ENCODE data around the gene GPA33. TPM values are rescaled to one million over a fixed set of nuclear protein-coding genes. Genes with fewer than 3 reads are reported as not detected.

The GPA33 gene
- total RNA-seq, 1 donor from 2014 or later = 1.2 TPM

GRCh38 chr1:167082511-167083027, 7.6 kb downstream of the GPA33 start:
- Mint-ChIP-seq H3K36me3 (no peaks in the 10 kb centered on the region), H3K9me3 (no peaks in the 10 kb centered on the region), H3K4me1 (no peaks in the 10 kb centered on the region), H3K27me3 (ENCODE audit: low read depth) (peaks cover 11% of the 10 kb centered on the region), H3K4me3 (no peak overlapping the region), H3K27ac (no peak overlapping the region)
- no peak for DNase-seq (ENCODE audit: low spot score in 2 of 2, unreplicated experiment in 2 of 2)
- TF ChIP-seq CTCF (IDR thresholded peaks at IDR 0.05; ENCODE audit: unreplicated experiment) = no peak

- no peak overlapping the region for H3K27ac Mint-ChIP-seq
- no peaks in the 10 kb centered on the region for H3K9me3 Mint-ChIP-seq
- TF ChIP-seq CTCF (IDR thresholded peaks at IDR 0.05; ENCODE audit: unreplicated experiment) = no peak
- no peaks in the 10 kb centered on the region for H3K4me1 Mint-ChIP-seq
- no peak overlapping the region for H3K4me3 Mint-ChIP-seq
- no peaks in the 10 kb centered on the region for H3K36me3 Mint-ChIP-seq
- H3K27me3 Mint-ChIP-seq (ENCODE audit: low read depth) = peaks cover 11% of the 10 kb centered on the region
- no peak for DNase-seq (ENCODE audit: low spot score in 2 of 2, unreplicated experiment in 2 of 2)
Observed at GRCh38 chr1:167081594-167082156, 8.5 kb downstream of the GPA33 start.

- no peaks in the 10 kb centered on the region for H3K9me3 Mint-ChIP-seq
- no peak overlapping the region for H3K27ac Mint-ChIP-seq
- H3K4me3 Mint-ChIP-seq = no peak overlapping the region
- DNase-seq (ENCODE audit: low spot score in 2 of 2, unreplicated experiment in 2 of 2) = no peak
- peaks cover 11% of the 10 kb centered on the region for H3K27me3 Mint-ChIP-seq (ENCODE audit: low read depth)
- no peaks in the 10 kb centered on the region for H3K4me1 Mint-ChIP-seq
- no peaks in the 10 kb centered on the region for H3K36me3 Mint-ChIP-seq
- TF ChIP-seq CTCF (IDR thresholded peaks at IDR 0.05; ENCODE audit: unreplicated experiment) = no peak
Observed at GRCh38 chr1:167077868-167078210, 12.3 kb downstream of the GPA33 start.

GRCh38 chr1:167077128-167077867, 12.9 kb downstream of the GPA33 start:
- Mint-ChIP-seq H3K4me3 (no peak overlapping the region), H3K27me3 (ENCODE audit: low read depth) (peaks cover 11% of the 10 kb centered on the region), H3K4me1 (no peaks in the 10 kb centered on the region), H3K27ac (no peak overlapping the region), H3K9me3 (no peaks in the 10 kb centered on the region), H3K36me3 (no peaks in the 10 kb centered on the region)
- TF ChIP-seq CTCF (IDR thresholded peaks at IDR 0.05; ENCODE audit: unreplicated experiment) = no peak
- DNase-seq (ENCODE audit: low spot score in 2 of 2, unreplicated experiment in 2 of 2) = no peak

- Mint-ChIP-seq H3K36me3 (no peaks in the 10 kb centered on the region), H3K4me1 (no peaks in the 10 kb centered on the region), H3K9me3 (no peaks in the 10 kb centered on the region), H3K4me3 (no peak overlapping the region), H3K27ac (no peak overlapping the region), H3K27me3 (ENCODE audit: low read depth) (peaks cover 11% of the 10 kb centered on the region)
- DNase-seq (ENCODE audit: low spot score in 2 of 2, unreplicated experiment in 2 of 2) = no peak
- no peak for TF ChIP-seq CTCF (IDR thresholded peaks at IDR 0.05; ENCODE audit: unreplicated experiment)
Observed at GRCh38 chr1:167076136-167076710, 14.0 kb downstream of the GPA33 start.
